GM18909 (cell line): Measurements from ENCODE around the gene SGTB.
A peak's percentile ranks its signal among the peaks of the same experiment; 100 is the strongest.
"Not testable (repeated sequence)": the region's sequence is repeated elsewhere in the genome, so short reads cannot be mapped to it uniquely, and the experiment has no call there.

Source experiments
- ATAC-seq: cut with Tn5 transposase; IDR thresholded peaks from one replicate; pipeline ENCODE4 v1.9.1; 2021; ENCODE audit warnings: mild to moderate bottlenecking; ENCODE audit not compliant: unreplicated experiment, poor library complexity

SGTB gene

DNA sequence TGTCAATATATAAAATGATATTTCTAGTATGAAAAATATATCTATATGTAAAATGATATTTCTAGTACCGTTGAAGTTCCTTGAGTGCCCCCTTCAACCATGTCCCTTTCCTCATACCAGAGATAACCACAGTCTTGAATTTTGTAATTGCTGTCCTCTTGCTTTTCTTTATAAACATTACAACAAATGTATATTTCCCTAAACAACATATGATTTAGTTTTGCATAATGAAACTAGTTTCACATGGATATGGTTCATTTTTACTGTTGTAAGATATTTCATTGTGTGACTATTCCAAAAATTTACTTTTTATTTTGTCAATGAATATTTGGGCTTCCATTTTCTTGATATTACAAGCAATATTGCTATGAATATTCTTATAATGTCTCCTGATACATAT lies 14.1 kb upstream of the SGTB start:
- no peak for ATAC-seq

DNA sequence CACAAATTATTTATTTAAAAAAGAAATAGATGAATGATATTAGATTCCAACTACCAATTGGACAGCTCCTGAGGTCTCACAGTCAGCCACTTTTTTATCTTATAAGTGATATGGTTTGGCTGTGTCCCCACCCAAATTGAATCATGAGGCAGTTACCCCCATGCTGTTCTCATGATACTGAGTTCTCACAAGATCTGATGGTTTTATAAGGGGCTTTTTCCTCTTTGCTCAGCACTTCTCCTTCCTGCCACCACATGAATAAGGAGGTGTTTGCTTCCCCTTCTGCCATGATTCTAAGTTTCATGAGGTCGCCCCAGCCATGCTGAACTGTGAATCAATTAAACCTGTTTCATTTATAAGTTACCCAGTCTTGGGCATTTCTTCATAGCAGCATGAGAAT lies 13.0 kb upstream of the SGTB start:
- no peak for ATAC-seq

DNA sequence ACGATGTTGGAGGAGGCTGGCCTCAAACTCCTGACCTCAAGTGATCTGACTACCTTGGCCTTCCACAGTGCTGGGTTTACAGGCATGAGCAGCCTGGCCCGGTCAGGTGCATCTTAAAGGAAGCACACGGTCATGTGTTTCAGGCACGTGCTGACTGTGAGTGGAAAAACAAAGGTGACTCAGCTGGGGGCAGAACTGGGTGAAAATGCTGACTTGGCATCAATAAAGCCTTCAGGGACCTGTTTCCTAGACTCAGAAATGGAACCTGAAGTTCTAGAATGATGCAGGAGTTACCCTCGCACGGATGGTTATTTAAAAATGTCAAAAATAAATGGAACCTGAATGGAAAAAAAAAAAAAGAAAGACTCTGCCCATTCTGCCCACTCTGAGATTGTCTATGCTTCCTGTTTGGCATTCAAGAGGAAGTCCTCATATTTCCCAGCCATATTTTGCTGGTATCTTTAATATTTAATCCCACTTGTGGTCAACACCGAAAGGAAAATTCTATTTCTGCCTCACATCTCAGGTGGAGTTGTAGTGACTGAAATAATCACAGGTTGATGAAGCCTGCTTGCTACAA lies 12.4 kb upstream of the SGTB start:
- not testable (repeated sequence) for ATAC-seq

DNA sequence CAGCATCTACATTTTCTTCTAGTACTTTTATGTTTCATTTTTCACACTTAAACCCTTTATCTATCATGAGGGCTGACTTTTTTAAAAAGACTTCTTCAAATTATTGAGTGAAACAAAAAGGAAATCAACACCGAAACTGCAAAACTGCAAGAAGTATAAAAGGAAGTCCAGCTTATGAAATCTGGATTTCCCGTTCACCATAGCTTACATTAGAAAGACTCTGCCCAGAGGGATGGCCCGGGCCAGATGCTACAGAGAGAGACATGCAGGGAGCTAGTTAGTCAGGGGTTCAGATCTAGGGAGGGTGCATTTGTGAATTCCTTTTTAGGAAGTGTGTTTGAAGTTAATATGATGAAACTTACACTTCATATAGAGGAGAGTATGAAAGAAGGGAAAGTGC lies 10.1 kb upstream of the SGTB start:
- ATAC-seq: not testable (repeated sequence)

DNA sequence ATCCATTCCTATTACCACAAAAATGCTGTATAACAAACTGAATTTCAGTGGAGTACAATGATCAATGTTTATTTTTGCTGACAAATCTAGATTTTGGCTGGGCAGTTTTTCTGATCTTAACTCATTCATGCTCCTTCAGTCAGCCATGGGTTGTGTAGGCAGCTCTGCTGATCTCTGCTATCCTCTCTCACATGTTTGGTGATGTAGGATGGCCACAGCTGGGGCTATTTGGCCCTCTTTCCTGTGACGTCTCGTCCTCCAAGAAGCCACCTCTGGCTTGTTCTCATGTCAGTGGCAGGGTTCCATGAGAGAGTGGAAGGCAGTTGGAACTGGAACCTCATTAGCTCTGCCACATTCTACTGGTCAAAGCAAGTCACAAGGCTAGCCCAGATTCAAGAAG lies 9.0 kb upstream of the SGTB start:
- no peak for ATAC-seq

DNA sequence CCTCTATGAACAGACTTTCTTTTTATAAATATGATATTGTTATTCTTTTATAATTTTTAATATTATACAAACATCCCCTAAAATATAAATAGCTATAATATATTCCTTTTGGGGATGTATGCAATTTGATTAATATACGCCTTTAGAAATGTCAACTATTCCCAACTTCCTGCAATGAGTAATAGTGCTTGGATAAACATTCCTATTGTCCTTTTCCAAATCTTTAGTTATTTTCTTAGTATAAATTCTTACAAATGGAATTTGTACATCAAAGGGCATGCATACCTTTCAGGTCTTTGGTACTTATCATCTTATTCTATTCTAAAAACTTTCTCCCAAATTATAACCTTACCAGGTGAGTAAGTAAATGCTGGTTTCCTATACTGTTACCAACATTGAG lies 6.3 kb upstream of the SGTB start:
- no peak for ATAC-seq

DNA sequence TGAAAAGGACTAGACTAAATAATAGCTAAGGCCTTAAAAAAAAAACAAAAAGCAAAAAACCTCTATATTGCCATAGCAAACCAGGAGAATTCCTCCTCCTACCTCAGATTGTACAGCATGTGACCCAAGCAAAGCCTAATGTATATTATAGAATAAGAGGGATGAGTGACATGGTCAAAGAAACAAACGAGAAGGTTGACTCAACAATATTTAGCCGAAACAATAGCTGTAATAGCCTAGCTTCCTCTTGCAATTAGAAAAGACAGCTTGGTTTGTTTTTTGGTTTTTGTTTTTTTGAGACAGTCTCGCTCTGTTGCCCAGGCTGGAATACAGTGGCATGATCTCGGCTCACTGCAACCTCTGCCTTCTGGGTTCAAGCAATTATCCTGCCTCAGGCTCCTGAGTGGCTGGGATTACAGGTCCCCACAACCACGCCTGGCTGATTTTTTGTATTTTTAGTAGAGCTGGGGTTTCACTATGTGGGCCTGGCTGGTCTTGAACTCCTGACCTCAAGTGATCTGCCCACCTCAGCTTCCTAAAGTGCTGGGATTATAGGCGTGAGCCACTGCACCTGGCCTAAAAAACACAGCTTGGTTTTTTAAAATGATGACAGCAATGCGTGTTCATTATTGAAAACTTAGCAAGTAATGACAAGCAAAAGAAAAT lies 5.7 kb upstream of the SGTB start:
- ATAC-seq: no peak

DNA sequence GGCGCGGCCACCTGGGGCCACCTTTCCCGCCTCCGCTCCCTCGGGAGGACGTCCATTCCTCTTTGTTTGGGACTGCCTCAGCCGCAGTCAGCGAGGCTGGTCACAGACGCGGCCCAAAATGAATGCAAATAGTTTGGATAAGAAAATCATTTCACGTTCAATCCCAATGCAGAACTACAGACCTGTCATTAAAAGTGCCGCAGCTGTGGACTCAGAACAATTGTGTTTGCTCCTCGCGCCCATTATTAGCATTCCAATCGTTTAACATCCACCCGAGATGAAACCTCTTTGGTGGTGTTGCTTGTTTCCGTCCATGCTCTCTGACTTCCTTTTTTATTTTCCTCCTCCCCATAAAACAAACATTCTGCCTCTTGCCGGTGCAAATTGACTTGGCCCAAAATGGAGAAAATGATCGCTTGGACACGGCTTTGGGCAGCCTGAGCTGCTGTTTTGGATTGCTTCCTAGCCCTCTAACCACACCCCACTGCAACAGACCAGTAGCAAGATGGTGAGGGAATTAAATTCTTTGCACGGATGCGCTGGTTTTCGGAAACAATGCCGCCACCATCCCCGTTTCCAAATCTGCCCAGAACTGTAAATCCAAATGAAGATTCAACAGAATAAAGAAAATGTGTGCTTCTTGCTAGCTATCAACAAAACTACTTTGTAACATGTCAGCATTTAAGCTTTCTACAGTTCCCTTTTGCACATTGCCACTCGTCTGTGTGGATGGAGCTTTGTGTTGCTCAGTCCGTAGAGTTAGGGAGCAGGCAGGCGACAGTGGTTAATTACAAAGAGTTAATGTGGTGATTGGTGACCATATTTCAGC lies 880 bp upstream of the SGTB start:
- no peak for ATAC-seq

DNA sequence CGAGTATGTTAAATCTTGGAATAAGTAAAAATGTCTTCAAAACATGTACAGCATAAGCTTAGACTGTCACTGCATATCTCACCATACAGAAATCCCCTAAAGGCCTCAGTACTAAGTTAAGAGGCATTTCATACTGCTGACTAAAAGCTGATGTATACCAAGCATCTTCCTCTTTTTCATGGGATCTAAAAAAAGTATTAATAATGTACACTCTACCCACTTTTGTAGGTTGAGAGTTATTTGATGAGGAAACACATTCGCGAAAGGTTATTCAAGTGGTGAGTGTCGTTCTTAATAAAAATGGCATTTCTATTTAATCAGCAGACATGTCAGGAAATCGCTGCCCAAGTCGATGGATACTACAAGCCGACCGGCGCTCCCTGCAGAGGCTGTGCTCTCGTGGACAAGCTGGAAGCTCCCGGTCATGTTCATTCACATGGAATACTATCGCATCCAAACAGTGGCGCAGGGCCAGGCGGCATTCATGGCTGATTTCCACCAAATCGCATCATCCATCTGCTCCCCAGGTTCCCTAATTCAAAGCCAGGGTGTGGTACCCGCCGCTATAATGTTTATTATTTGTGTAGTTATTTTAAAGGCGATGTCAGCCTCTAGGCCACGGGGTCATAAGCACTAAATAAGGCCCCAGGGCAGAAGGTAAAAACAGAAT lies 724 bp downstream of the SGTB start:
- peak; percentile 1 for ATAC-seq

DNA sequence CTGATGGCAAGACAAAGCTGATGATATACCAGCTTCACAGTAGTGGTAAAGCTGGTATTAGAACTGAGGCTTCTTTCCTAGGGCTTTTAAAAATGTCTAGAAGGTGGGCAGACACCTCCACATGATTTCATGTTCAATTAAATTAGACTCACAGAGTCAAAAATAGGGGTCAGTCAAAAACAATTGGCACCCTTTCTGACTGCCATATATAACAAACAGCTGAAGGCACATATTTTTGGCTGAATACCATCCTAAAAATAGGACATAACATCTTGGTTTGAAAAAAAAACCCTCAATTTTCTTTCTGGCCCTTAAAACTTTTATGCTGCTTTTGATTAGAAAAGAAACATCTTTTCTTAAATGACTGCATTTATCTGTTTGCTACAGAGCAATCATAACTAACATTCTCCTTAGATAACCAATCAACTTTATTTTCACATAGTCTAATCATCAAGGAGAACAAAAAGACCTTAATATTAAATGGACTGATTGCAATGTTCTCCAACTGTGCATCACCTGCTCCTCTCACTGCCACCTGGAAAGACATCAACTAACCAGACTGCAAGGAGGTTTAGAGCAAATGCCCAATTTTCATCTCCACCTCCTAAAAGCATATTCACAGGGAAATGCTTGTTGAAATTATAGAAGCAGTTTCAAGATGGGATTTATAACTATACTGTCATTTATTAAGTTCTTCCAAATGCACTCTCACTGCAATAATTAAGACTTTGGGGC lies 3.2 kb downstream of the SGTB start:
- no peak for ATAC-seq

DNA sequence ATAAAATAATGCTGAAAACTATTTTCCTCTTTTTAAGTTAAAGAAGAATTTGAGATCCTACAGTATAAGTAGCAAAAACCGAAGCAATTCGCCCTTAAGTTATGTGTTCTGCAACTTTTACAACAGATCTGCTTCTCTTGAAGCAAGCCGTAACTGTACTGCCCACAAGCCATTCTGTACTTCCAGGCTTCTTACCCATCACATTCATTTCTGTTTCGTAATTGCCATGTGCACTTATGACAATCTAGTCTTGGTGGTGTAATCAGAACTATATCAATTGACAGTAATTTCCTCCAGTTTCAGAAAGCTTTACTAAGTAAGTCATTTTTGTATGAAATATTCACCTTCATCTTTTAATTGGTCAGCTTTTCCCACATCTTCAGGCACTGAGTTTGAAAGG lies 13.8 kb downstream of the SGTB start:
- no peak for ATAC-seq

DNA sequence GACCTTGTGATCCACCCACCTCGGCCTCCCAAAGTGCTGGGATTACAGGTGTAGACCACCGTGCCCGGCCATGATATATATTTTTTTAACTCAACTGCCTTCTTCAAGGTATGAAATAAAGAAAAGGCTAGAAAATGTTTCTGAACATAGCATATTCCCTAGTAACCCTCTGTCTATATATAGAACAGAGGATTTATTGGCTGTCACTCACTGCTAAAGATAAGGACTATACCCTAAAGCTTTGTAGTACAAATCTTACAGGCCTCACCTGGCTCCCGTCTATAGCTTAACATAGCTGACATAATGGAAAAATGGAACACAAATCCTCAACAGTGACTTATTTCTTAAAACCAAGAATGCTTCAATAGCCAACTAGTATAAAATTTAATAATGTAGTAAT lies 14.2 kb downstream of the SGTB start:
- ATAC-seq: no peak

DNA sequence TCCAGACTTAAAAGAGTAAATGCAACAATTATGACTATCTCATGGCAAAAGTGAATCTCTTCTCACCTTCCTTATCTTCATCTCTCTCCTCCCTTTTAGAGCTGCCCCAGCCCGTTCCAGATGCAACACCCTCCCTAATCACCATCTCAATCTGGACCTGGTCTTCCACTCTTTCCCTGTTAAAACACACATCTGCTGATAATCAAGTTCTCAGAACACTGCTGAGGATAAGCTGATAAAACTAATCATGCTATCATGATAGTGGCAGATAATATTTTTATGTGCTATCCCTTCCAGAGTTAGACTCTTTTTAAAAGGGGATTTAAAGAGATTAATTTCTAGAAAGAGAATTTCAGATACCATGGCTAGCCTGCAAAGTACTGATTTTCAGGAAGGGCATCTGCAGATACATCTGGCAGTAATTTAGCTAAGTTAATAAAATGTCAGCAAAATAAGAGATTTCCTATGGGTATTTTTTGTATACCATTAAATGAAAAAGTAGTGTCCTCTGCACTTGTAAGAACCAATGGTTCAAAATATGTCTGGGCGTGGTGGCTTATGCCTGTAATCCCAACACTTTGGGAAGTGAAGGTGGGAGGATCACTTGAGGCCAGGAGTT lies 17.2 kb downstream of the SGTB start:
- no peak for ATAC-seq

DNA sequence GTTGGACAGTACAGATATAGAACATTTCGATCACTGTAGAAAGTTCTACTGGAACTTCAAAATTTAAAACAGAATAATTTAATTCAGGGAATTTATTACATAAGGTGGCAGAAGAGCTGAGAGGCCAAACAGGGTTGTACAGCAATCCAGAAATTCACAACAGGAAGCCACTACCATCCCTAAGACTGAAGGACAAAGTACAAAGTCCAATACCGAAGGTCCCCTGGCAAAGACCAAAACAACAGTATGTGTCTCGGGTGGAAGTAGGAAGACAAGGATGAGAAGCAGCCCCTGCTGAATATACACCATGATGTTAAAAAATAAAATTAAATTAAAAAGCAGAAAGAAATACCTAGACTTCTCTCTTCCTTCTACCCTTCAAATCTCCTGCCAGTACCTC lies 19.9 kb downstream of the SGTB start:
- no peak for ATAC-seq

DNA sequence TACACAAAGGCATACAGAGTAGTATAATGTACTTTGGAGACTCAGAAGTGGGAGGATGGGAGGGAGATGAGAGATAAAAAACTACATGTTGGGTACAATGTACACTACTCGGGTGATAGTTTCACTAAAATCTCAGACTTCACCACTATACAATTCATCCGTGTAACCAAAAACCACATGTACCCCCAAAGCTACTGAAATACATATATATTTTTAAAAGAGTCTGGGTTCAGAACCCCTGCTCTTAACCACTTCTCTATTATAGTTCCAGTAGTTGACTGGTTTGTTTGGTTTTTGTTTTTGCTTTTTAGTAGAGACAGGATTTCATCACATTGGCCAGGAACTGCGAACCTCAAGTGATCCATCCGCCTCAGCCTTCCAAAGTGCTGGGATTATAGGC lies 22.6 kb downstream of the SGTB start:
- ATAC-seq: peak; percentile 61

DNA sequence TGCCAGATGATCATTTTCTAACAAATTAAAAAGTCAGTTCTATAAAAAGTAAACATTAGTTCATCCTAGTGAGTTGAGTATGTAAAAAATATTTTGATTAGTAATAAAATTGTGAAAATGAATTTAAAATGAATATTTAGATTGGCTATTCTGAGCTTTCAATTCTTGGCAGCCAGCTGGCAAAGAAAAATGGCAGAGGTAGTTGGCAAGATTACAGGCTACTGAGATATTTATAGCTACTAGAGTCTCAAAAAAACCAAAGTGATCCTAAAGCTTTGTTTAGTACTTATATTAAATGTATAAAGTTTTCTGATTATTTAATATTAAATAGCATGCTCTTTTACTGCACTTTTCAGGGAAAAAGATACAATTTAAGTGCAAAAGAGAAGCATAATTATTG lies 25.0 kb downstream of the SGTB start:
- no peak for ATAC-seq

DNA sequence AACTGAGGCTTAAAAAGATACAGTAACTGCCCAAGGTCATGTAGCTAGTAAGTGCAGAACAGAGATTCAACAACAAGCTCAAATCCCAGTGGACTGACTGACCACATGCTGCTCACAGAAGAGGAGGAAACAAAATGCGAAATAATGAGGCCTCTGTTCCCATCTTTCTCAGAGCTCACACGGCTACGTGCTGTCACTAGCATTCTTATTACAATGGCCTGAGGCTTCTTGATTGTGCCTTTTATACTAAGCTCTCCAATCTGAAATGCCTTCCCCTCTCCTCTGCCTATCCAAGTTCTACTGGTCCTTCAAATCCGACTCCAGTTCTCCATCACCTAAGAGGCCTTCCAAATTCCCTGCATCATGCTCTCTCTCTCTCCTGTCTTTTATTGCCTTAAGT lies 26.0 kb downstream of the SGTB start:
- no peak for ATAC-seq

DNA sequence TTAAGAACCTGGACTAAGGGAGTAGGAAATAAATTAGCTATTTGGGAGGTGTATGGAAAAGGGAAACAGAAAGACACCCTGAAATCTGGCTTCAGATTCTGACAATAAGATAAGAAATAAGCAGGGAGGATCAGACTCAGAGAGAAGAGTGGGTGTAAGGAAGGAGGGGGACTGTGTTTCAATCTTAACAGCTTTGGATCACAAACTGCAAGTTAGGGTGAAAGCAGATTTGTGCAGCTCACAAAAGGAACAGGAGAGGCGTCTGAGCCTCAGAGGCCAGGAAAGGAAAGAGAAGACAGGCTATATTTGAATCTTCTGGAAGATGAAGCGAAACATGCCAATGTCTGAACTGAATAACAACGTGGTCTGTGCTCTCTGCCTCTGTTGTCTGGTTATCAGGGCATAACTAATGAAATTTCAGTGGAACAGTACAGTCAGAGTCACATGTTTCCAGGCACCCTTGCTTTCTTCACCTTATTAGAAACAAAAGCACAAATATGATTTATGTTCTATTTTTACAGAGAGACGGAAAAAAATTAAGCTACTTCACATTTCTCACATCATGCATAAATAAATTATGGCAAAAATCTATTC lies 26.6 kb downstream of the SGTB start:
- ATAC-seq: no peak

DNA sequence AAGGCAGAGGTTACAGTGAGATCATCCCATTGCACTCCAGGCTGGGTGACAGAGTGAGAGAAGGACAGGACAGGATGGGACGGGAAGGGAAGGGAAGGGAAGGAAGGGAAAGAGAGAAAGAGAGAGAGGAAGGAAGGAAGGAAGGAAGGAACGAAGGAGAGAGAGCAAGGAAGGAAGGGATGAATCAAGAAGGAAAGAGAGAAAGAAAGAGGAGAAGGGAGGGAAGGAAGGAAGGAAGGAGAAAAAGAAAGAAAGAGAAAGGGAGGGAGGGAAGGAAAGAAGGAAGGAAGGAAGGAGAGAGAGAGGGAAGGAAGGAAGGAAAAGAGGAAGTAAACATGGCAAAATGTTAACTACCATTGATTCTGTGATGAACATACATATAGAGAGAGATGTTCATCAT lies 28.8 kb downstream of the SGTB start:
- ATAC-seq: no peak

DNA sequence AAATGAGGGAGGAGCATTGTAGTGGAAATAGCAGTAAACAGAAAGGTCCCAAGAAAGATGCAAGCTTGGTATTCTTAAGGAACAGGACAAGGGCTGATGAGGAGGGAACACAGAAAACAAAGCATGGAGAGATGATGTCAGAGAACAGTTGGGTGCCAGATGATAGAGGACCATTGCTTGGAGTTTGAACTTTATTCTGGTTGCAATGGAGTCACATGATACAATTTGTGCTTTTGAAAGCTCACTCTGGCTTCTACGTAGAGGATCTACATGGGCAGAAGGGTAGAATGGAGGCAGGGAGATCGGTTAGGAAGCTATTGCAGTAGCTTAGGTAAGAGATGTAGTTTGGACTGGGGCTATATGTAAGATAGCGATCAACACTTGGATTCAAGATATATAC lies 39.8 kb downstream of the SGTB start:
- ATAC-seq: no peak
